Stomach (tissue), 9 donors: ENCODE measurements around the gene MYO1E. TPM values are rescaled to one million over a fixed set of nuclear protein-coding genes. Genes with fewer than 3 reads are reported as not detected.

Experiments
- DNase-seq, 2 donors: peaks; one replicate each; pipeline versions ENCODE4 v3.0.0 to v3.0.0-alpha.2; 2013 to 2019
- H3K27ac ChIP-seq, 5 donors: fragments of 200-600 bp in 4 of 5; sonication (generic) in 4 of 5; one replicate each; pipeline ENCODE4 v1.5.1; 2013 to 2019; ENCODE audit warnings: mild to moderate bottlenecking in 1 of 5, moderate library complexity in 1 of 5
- H3K27me3 ChIP-seq, 3 donors: fragments of 200-600 bp; sonication (generic); one replicate each; pipeline ENCODE4 v1.5.1; 2017 to 2019; ENCODE audit warnings: mixed run types in 1 of 3
- H3K36me3 ChIP-seq, 4 donors: fragments of 200-600 bp; sonication (generic); 1 replicate in 3 of 4; 2 replicates in 1 of 4; pipeline ENCODE4 v1.5.1; 2016 to 2019
- H3K4me1 ChIP-seq, 4 donors: fragments of 200-600 bp; sonication (generic); one replicate each; pipeline ENCODE4 v1.5.1; 2016 to 2019
- H3K4me3 ChIP-seq, 4 donors: fragments of 200-600 bp; sonication (generic) in 3 of 4; one replicate each; pipeline ENCODE4 v1.5.1; 2016 to 2019; ENCODE audit warnings: mild to moderate bottlenecking in 1 of 4
- H3K9me3 ChIP-seq, 4 donors: fragments of 200-600 bp; sonication (generic); one replicate each; pipeline ENCODE4 v1.5.1; 2016 to 2019
- EP300 ChIP-seq: sonication (generic); formaldehyde crosslinking; IDR thresholded peaks from one replicate; pipeline ENCODE4 v1.6.1; 2017; ENCODE audit warnings: antibody characterized with exemption
- POLR2A ChIP-seq, 4 donors: fragments of 450-650 bp; IDR thresholded peaks; one replicate each; pipeline ENCODE4 v1.6.1; 2016; ENCODE audit warnings: antibody characterized with exemption in 4 of 4, control low read depth in 2 of 4, mild to moderate bottlenecking in 1 of 4, moderate library complexity in 1 of 4
- POLR2AphosphoS5 ChIP-seq, 3 donors: sonication (generic); formaldehyde crosslinking; IDR thresholded peaks; one replicate each; pipeline ENCODE4 v1.6.1; 2016; ENCODE audit warnings: antibody characterized with exemption in 3 of 3
- WGBS, 5 donors: extraction: QIAGEN DNeasy Blood & Tissue Kit in 3 of 5; methylation state at CpG; one replicate each; pipeline versions ENCODE4 v1.1.5 to v1.1.7; 2013 to 2018; 5-methylcytosine and 5-hydroxymethylcytosine counted together
- intact Hi-C: fragments of 100-400 bp; cut with DNase I; formaldehyde crosslinking; loops from one replicate; pipeline ENCODE4 v1.15.1; 2023; ENCODE audit warnings: low total_unique reads
- polyA plus RNA-seq, 3 donors: library from polyadenylated mRNA; stranded (reverse); fragments of 200-250 nt; gene quantifications; one replicate each; pipeline ENCODE4 v1.2.3, GENCODE V29; 2013
- small RNA-seq, 4 donors: library from RNA; depleted of rRNA; stranded (forward); fragments of <200 nt; gene quantifications; one replicate each; pipeline ENCODE3, GENCODE V24; 2016
- total RNA-seq, 5 donors: library from RNA; depleted of rRNA; stranded (reverse); fragments of >200 nt; gene quantifications; one replicate each; pipeline versions ENCODE4 v1.1.0 to v1.2.3, GENCODE V29; 2014 to 2016
- TF ChIP-seq, protein P1 (sequence below), 7 experiments: fragments of 450-650 bp in 4 of 7; fragments of 200-600 bp in 3 of 7; sonication (generic) in 3 of 7; IDR thresholded peaks; one replicate each; pipeline ENCODE4 v1.5.1; 2016 to 2019; ENCODE audit warnings: antibody characterized with exemption in 7 of 7, control low read depth in 2 of 7, mild to moderate bottlenecking in 1 of 7
- donor health status: healthy with polysubstance abuse.
- donor health status: Bipolar disorder and iron deficiency.
- donor health status: healthy.

The MYO1E gene
- total and polyA plus RNA-seq, 8 donors, result 15.1 to 380 (median 46.3) TPM

DNA sequence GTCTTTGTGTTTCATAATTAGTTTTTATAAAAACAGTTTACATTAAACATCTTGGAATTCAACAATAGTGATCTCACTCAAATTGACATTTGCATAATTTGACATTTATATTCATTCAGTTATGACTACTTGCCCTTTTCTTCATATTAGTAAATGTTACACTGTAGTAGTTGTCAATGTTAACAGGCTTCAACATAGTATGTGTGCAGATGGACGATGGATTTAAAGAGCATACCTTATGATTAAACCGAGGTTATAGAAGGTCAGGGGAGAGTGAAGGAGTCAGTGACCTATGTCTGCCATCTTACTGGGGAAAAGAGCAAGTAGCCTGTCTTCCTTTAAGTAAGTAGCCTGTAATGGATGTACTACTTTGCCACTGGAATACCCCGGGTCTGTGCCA, 276.2 kb downstream of the MYO1E start:
- Histone ChIP-seq H3K27ac (no peak overlapping the region), H3K27me3 (no peaks in the 10 kb centered on the region), H3K4me1 (no peaks in the 10 kb centered on the region), H3K4me3 (no peak overlapping the region), H3K9me3 (no peaks in the 10 kb centered on the region), H3K36me3 (peaks cover 21 to 84% (median 80%) of the 10 kb centered on the region in 4 donors)
- WGBS, 5 donors, result 81 to 88% (median 85%) methylated on average over 3 of the region's 3 CpGs
- TF ChIP-seq POLR2AphosphoS5 (IDR thresholded peaks at IDR 0.05) (no peak), POLR2A (IDR thresholded peaks at IDR 0.05) (no peak), EP300 (no peak)
- TF ChIP-seq, protein P1, sequence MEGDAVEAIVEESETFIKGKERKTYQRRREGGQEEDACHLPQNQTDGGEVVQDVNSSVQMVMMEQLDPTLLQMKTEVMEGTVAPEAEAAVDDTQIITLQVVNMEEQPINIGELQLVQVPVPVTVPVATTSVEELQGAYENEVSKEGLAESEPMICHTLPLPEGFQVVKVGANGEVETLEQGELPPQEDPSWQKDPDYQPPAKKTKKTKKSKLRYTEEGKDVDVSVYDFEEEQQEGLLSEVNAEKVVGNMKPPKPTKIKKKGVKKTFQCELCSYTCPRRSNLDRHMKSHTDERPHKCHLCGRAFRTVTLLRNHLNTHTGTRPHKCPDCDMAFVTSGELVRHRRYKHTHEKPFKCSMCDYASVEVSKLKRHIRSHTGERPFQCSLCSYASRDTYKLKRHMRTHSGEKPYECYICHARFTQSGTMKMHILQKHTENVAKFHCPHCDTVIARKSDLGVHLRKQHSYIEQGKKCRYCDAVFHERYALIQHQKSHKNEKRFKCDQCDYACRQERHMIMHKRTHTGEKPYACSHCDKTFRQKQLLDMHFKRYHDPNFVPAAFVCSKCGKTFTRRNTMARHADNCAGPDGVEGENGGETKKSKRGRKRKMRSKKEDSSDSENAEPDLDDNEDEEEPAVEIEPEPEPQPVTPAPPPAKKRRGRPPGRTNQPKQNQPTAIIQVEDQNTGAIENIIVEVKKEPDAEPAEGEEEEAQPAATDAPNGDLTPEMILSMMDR (IDR thresholded peaks at IDR 0.05), result no peak
- no peak for DNase-seq
- intact Hi-C loops, result no loop called here

DNA sequence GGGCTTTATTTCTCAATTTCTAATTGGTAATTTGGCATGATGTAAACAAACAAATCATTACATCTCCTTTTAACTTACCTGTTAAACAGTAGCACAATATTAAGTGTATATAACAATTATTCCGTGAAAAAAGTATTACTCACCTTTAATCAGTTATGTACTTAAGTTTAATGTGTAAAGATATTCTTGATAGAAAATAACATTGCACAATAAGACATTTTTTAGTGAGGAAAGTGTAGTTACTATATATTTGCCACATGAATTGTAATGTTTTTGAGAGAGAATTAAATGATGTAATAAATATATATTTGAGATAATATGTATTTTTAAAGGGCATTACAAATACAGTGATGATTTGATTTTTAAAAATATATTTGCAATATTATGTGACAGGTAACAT, 278.6 kb downstream of the MYO1E start:
- intact Hi-C loops, result no loop called here
- TF ChIP-seq EP300 (no peak), POLR2A (IDR thresholded peaks at IDR 0.05) (no peak), POLR2AphosphoS5 (IDR thresholded peaks at IDR 0.05) (no peak)
- TF ChIP-seq, protein P1 (IDR thresholded peaks at IDR 0.05), result no peak

DNA sequence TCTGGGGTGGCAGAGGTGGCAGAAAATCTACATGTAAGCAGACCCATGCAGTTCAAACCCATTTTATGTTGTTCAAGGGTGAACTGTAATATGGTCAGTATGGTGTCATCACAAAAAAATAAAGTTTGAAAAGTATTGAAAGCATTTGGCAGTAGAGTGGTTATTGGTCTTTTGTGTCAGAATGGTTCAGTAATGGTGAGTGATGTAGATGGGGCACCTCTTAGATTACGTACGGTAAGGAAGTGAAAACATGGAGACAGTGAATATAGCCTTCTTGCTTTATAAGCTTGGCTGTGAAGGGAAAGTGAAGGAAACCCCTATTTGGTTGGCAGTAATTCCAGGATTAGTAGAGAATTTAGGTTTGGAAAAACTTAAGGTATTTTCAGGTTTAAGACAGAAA, 284.9 kb downstream of the MYO1E start:
- intact Hi-C loops, result no loop called here
- TF ChIP-seq POLR2A (IDR thresholded peaks at IDR 0.05), result no peak
- TF ChIP-seq, protein P1 (IDR thresholded peaks at IDR 0.05), result no peak
- TF ChIP-seq POLR2AphosphoS5 (IDR thresholded peaks at IDR 0.05), result no peak
- TF ChIP-seq EP300, result no peak
- no peak overlapping the region for H3K4me3 ChIP-seq
- H3K9me3 ChIP-seq, result no peaks in the 10 kb centered on the region
- no peak overlapping the region for H3K27ac ChIP-seq
- peaks cover 16 to 95% (median 91%) of the 10 kb centered on the region in 4 donors for H3K36me3 ChIP-seq
- H3K27me3 ChIP-seq, result no peaks in the 10 kb centered on the region
- WGBS, 5 donors, result 92 to 99% (median 97%) methylated on average over 2 of the region's 2 CpGs
- no peaks in the 10 kb centered on the region for H3K4me1 ChIP-seq
- no peak for DNase-seq

More for the DNA sequence above, 278.6 kb downstream of the MYO1E start:
- peaks cover 25 to 95% (median 92%) of the 10 kb centered on the region in 4 donors for H3K36me3 ChIP-seq
- 51 to 64% (median 56%) methylated on average over 1 of the region's 1 CpG for WGBS, 5 donors
- H3K9me3 ChIP-seq, result no peaks in the 10 kb centered on the region
- no peaks in the 10 kb centered on the region for H3K27me3 ChIP-seq
- no peak overlapping the region for H3K27ac ChIP-seq
- H3K4me1 ChIP-seq, result no peaks in the 10 kb centered on the region
- no peak for DNase-seq
- no peak overlapping the region for H3K4me3 ChIP-seq

Small RNA genes within 50 kb of the gene (small RNA-seq; reads per million reads assigned to genes)
- gene MIR2116, result 0 to 1.0 (median 0.20) reads per million in 4 donors
- 0 reads per million in 4 donors for gene RF00019
- 0 reads per million in 4 donors for gene RNU4-80P
- gene RNU6-212P, result 0 to 0.07 (median 0) reads per million in 4 donors

Other genes with a start within 250 kb of the MYO1E start
- gene LDHAL6B, start 166.0 kb downstream of the MYO1E start, total RNA-seq, result not detected
- not detected for gene LDHAL6B, start 166.0 kb downstream of the MYO1E start, polyA plus RNA-seq
- 1 to 10 TPM in 2 of 5 donors, under 1 TPM in 1, not detected in 2; 0.14 to 5.4 (median 2.2) TPM for gene FAM81A, start 65.3 kb upstream of the MYO1E start, total RNA-seq
- under 1 TPM; 0.31 to 0.93 (median 0.75) TPM for gene FAM81A, start 65.3 kb upstream of the MYO1E start, polyA plus RNA-seq
- gene GCNT3, start 238.9 kb upstream of the MYO1E start, total RNA-seq, result 10 to 100 TPM in 4 of 5 donors, 1 to 10 TPM in 1; 4.8 to 22.0 (median 16.9) TPM
- gene GCNT3, start 238.9 kb upstream of the MYO1E start, polyA plus RNA-seq, result 1 to 10 TPM; 4.9 to 8.2 (median 6.1) TPM